Karpas-422 (cell line): Measurements from ENCODE around the gene STK17A. TPM values are rescaled to one million over a fixed set of nuclear protein-coding genes. Genes with fewer than 3 reads are reported as not detected.
"Not testable (repeated sequence)": the region's sequence is repeated elsewhere in the genome, so short reads cannot be mapped to it uniquely, and the experiment has no call there.

Experiments
- DNase-seq: peaks from one replicate; pipeline ENCODE4 v3.0.0-alpha.2; 2015
- H2AFZ ChIP-seq: fragments of 200-600 bp; sonication (generic); 2 replicates; pipeline ENCODE4 v1.6.1; 2014; ENCODE audit warnings: antibody characterized with exemption, low read length, mixed read lengths
- H3K27ac ChIP-seq: fragments of 200-600 bp; sonication (generic); 2 replicates; pipeline ENCODE4 v1.5.1; 2014; ENCODE audit warnings: mild to moderate bottlenecking, low read length, moderate library complexity
- H3K27me3 ChIP-seq: fragments of 200-600 bp; sonication (generic); 2 replicates; pipeline ENCODE4 v1.6.1; 2014; ENCODE audit warnings: low read length, mixed read lengths
- H3K36me3 ChIP-seq: fragments of 200-600 bp; sonication (generic); 2 replicates; pipeline ENCODE4 v1.6.1; 2014; ENCODE audit warnings: low read length, mixed read lengths; ENCODE audit not compliant: insufficient read depth
- H3K4me1 ChIP-seq: fragments of 200-600 bp; sonication (generic); 2 replicates; pipeline ENCODE4 v1.6.1; 2014; ENCODE audit warnings: mild to moderate bottlenecking, low read length, mixed read lengths
- H3K4me2 ChIP-seq: fragments of 200-600 bp; sonication (generic); 2 replicates; pipeline ENCODE4 v1.6.1; 2014; ENCODE audit warnings: low read length, low read depth, mild to moderate bottlenecking; ENCODE audit not compliant: poor library complexity, severe bottlenecking
- H3K4me3 ChIP-seq: fragments of 200-600 bp; sonication (generic); 2 replicates; pipeline ENCODE4 v1.5.1; 2014; ENCODE audit warnings: mild to moderate bottlenecking, antibody characterized with exemption, low read length, mixed read lengths
- H3K79me2 ChIP-seq: fragments of 200-600 bp; sonication (generic); 2 replicates; pipeline ENCODE4 v1.6.1; 2014; ENCODE audit warnings: mild to moderate bottlenecking, low read length, mixed read lengths
- H3K9ac ChIP-seq: fragments of 200-600 bp; sonication (generic); 2 replicates; pipeline ENCODE4 v1.6.0; 2014; ENCODE audit warnings: low read length
- H3K9me2 ChIP-seq: fragments of 200-600 bp; sonication (generic), shearing (Covaris generic); replicated peaks from 2 replicates; pipeline ENCODE4 v1.6.0; 2014; ENCODE audit warnings: mild to moderate bottlenecking, low read length, moderate library complexity; ENCODE audit not compliant: insufficient read depth
- H3K9me3 ChIP-seq: fragments of 300-700, 200-600 bp; sonication (generic); 2 replicates; pipeline ENCODE4 v1.6.1; 2014; ENCODE audit warnings: low read length, mixed read lengths
- H4K20me1 ChIP-seq: fragments of 200-600 bp; sonication (generic); 2 replicates; pipeline ENCODE4 v1.6.1; 2014; ENCODE audit warnings: mild to moderate bottlenecking, antibody characterized with exemption, low read length, low read depth; ENCODE audit not compliant: insufficient read depth
- total RNA-seq: library from RNA; depleted of rRNA; stranded (reverse); fragments of >200 nt; shearing (Covaris generic); gene quantifications from 2 replicates; pipeline ENCODE4 v1.2.3, GENCODE V29; 2014; ENCODE audit warnings: low replicate concordance

The STK17A gene
- total RNA-seq, 1 experiment from 2014 or later, result 8.2 TPM

DNA sequence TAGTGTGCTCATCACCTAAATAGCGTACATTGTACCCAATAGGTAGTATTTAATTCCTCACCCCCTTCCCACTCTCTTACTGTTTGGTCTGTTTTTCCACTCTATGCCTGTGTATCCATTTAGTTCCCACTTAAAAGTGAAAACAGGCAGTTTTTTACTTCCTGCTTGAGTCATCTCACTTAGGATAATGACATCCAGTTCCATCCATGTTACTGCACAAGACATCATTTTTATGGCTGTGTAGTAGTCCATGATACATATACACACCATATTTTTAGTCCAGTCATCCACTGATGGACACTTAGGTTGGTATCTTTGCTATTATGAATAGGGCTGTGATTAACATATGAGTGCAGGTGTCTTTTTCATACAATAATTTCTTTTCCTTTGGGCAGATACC lies 10.1 kb downstream of the STK17A start:
- H4K20me1 ChIP-seq, result peaks cover 10% of the 10 kb centered on the region; the same call in 1 of the 2 replicates
- no peaks in the 10 kb centered on the region for H3K4me1 ChIP-seq
- H3K4me3 ChIP-seq, result no peak overlapping the region
- H3K9me2 ChIP-seq, result no peaks in the 10 kb centered on the region
- H3K4me2 ChIP-seq, result no peak overlapping the region
- no peaks in the 10 kb centered on the region for H3K79me2 ChIP-seq
- H3K9ac ChIP-seq, result no peak overlapping the region
- H3K27ac ChIP-seq, result no peak overlapping the region
- no peak for DNase-seq
- H3K36me3 ChIP-seq, result no peaks in the 10 kb centered on the region
- H2AFZ ChIP-seq, result no peak overlapping the region
- H3K9me3 ChIP-seq, result no peaks in the 10 kb centered on the region
- no peaks in the 10 kb centered on the region for H3K27me3 ChIP-seq

DNA sequence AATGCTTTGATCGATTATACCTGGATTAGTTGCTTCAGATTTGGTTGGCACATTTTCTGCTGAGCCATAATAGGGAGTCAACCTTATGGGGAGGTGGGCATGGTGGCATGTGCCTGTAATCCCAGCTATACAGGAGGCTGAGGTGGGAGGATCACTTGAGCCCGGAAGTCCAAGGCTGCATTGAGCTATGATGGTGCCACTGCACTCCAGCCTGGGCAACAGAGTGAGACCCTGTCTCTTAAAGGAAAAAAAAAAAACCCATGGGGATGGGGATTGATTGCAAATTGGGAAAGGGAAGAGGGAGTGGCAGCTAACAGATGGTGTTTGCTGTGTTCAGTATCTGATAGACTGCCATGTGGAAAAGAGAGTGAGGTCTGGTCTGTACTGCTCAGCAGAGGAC lies 11.1 kb downstream of the STK17A start:
- Histone ChIP-seq H3K79me2 (no peaks in the 10 kb centered on the region), H3K9me3 (no peaks in the 10 kb centered on the region), H2AFZ (no peak overlapping the region), H3K9ac (no peak overlapping the region), H3K36me3 (no peaks in the 10 kb centered on the region), H3K4me3 (no peak overlapping the region), H3K9me2 (no peaks in the 10 kb centered on the region), H3K4me2 (no peak overlapping the region), H3K27ac (no peak overlapping the region), H3K27me3 (no peaks in the 10 kb centered on the region), H3K4me1 (no peaks in the 10 kb centered on the region), H4K20me1 (peaks cover 7% of the 10 kb centered on the region; the same call in 1 of the 2 replicates)
- DNase-seq, result no peak

- not testable (repeated sequence) for H2AFZ ChIP-seq, DNase-seq, H3K79me2 ChIP-seq, H3K4me1 ChIP-seq, H3K27ac ChIP-seq, H3K9me3 ChIP-seq, H3K4me2 ChIP-seq, H3K27me3 ChIP-seq, H4K20me1 ChIP-seq, H3K36me3 ChIP-seq, H3K9me2 ChIP-seq, H3K4me3 ChIP-seq, H3K9ac ChIP-seq
Observed at GRCh38 chr7:43596426-43596825, 13.5 kb downstream of the STK17A start.

GRCh38 chr7:43600056-43600455 lies 17.1 kb downstream of the STK17A start:
- H2AFZ ChIP-seq, result no peak overlapping the region
- no peak overlapping the region for H3K27ac ChIP-seq
- no peaks in the 10 kb centered on the region for H3K27me3 ChIP-seq
- H3K4me2 ChIP-seq, result no peak overlapping the region
- H3K9ac ChIP-seq, result no peak overlapping the region
- H3K4me1 ChIP-seq, result no peaks in the 10 kb centered on the region
- no peaks in the 10 kb centered on the region for H3K36me3 ChIP-seq
- H3K4me3 ChIP-seq, result no peak overlapping the region
- no peaks in the 10 kb centered on the region for H3K79me2 ChIP-seq
- H4K20me1 ChIP-seq, result no peaks in the 10 kb centered on the region; the same call in 1 of the 2 replicates
- H3K9me2 ChIP-seq, result no peaks in the 10 kb centered on the region
- DNase-seq, result no peak
- no peaks in the 10 kb centered on the region for H3K9me3 ChIP-seq

GRCh38 chr7:43602256-43602655 lies 19.3 kb downstream of the STK17A start:
- no peaks in the 10 kb centered on the region for H3K9me2 ChIP-seq
- no peaks in the 10 kb centered on the region for H3K4me1 ChIP-seq
- H3K4me3 ChIP-seq, result no peak overlapping the region
- H2AFZ ChIP-seq, result no peak overlapping the region
- no peak overlapping the region for H3K27ac ChIP-seq
- DNase-seq, result no peak
- H3K9me3 ChIP-seq, result no peaks in the 10 kb centered on the region
- no peaks in the 10 kb centered on the region for H3K79me2 ChIP-seq
- no peak overlapping the region for H3K9ac ChIP-seq
- no peaks in the 10 kb centered on the region for H3K36me3 ChIP-seq
- no peaks in the 10 kb centered on the region for H3K27me3 ChIP-seq
- H4K20me1 ChIP-seq, result no peaks in the 10 kb centered on the region; the same call in 1 of the 2 replicates
- H3K4me2 ChIP-seq, result no peak overlapping the region

DNA sequence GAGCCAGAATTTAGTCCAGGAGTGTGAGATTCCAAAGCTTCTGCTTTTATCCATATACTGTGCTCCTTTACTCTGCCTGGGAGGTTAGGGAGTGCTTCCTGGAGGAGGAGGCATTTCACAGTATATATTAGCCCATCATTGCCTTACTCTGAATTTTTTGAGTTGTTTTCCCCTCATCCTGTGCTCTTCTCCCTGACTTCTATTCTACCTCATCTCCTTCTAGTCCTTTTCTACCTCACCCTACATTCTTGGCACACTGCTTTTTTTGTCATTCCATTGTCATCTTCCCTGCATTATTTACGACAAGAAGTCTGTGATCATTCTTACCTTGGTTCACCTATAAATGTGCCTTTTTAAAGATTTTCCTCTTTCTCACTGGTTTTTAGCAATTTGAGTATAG lies 21.3 kb downstream of the STK17A start:
- Histone ChIP-seq H3K27ac (no peak overlapping the region), H3K4me2 (no peak overlapping the region), H3K79me2 (no peaks in the 10 kb centered on the region)

GRCh38 chr7:43609097-43609496 lies 26.2 kb downstream of the STK17A start:
- H3K4me1 ChIP-seq, result peaks cover 6% of the 10 kb centered on the region
- H3K9ac ChIP-seq, result no peak overlapping the region
- H3K27me3 ChIP-seq, result no peaks in the 10 kb centered on the region
- H3K27ac ChIP-seq, result no peak overlapping the region
- H3K36me3 ChIP-seq, result no peaks in the 10 kb centered on the region
- no peak overlapping the region for H2AFZ ChIP-seq
- H3K4me2 ChIP-seq, result no peak overlapping the region
- no peaks in the 10 kb centered on the region for H3K9me2 ChIP-seq
- no peaks in the 10 kb centered on the region for H3K79me2 ChIP-seq
- no peaks in the 10 kb centered on the region; the same call in 1 of the 2 replicates for H4K20me1 ChIP-seq
- no peaks in the 10 kb centered on the region for H3K9me3 ChIP-seq
- no peak overlapping the region for H3K4me3 ChIP-seq
- no peak for DNase-seq

More for the DNA sequence above, 21.3 kb downstream of the STK17A start:
- H3K9ac ChIP-seq, result no peak overlapping the region
- H3K4me1 ChIP-seq, result no peaks in the 10 kb centered on the region
- no peaks in the 10 kb centered on the region; the same call in 1 of the 2 replicates for H4K20me1 ChIP-seq
- DNase-seq, result no peak
- no peaks in the 10 kb centered on the region for H3K27me3 ChIP-seq
- no peaks in the 10 kb centered on the region for H3K36me3 ChIP-seq
- no peak overlapping the region for H2AFZ ChIP-seq
- H3K4me3 ChIP-seq, result no peak overlapping the region
- no peaks in the 10 kb centered on the region for H3K9me2 ChIP-seq
- H3K9me3 ChIP-seq, result no peaks in the 10 kb centered on the region

DNA sequence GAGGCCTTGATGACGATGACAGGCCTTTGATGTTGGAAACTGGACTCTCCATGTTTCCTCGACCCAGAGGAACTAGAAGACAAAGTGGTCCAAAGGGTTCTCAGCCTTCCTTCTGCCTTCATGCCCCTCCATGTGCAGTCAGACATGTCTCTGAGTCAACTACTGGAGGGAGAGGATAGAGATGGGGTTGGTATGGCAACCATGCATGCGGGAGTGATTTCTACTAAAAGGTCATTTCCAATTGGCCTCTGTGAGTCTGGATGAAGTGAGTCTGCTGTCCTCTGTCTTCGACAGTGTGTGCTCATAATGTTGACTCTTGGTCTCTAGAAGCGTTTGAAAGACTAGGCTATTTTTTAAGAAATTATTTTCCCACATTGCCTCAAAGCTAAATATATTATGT lies 29.2 kb downstream of the STK17A start:
- no peaks in the 10 kb centered on the region for H3K79me2 ChIP-seq

More for the DNA sequence above, 29.2 kb downstream of the STK17A start:
- no peaks in the 10 kb centered on the region for H3K9me3 ChIP-seq
- no peak overlapping the region for H3K4me2 ChIP-seq
- H3K36me3 ChIP-seq, result no peaks in the 10 kb centered on the region
- no peaks in the 10 kb centered on the region for H3K27me3 ChIP-seq
- H3K9ac ChIP-seq, result no peak overlapping the region
- no peak overlapping the region for H3K27ac ChIP-seq
- H3K4me3 ChIP-seq, result no peak overlapping the region
- H4K20me1 ChIP-seq, result no peaks in the 10 kb centered on the region
- no peaks in the 10 kb centered on the region for H3K9me2 ChIP-seq
- H3K4me1 ChIP-seq, result peaks cover 6% of the 10 kb centered on the region
- no peak for DNase-seq
- no peak overlapping the region for H2AFZ ChIP-seq
